ENCODE results near the gene PHF21A.
"Not testable (repeated sequence)": the region's sequence is repeated elsewhere in the genome, so short reads cannot be mapped to it uniquely, and the experiment has no call there.

PHF21A gene

GRCh38 chr11:46120346-46121300 is 631 bp downstream of the PHF21A start:
- peak in 2 of 3 donors; percentile 8 to 15 for DNase-seq (ENCODE audit: low read depth in 3 of 3)

GRCh38 chr11:46119352-46120216 is 1.7 kb downstream of the PHF21A start:
- peak; percentile 8 to 24 (median 22) for DNase-seq (ENCODE audit: low read depth in 3 of 3)

- no peak for DNase-seq (ENCODE audit: low read depth in 3 of 3)
Observed at GRCh38 chr11:46118702-46119351, 2.4 kb downstream of the PHF21A start.

- DNase-seq (ENCODE audit: low read depth in 3 of 3), result no peak
Observed at GRCh38 chr11:46117842-46118241, 3.4 kb downstream of the PHF21A start.

GRCh38 chr11:46116712-46117037 is 4.6 kb downstream of the PHF21A start:
- not testable (repeated sequence) for DNase-seq (ENCODE audit: low read depth in 3 of 3)

GRCh38 chr11:46116007-46116711 is 5.1 kb downstream of the PHF21A start:
- no peak for DNase-seq (ENCODE audit: low read depth in 3 of 3)

GRCh38 chr11:46114961-46115360 is 6.3 kb downstream of the PHF21A start:
- no peak for DNase-seq (ENCODE audit: low read depth in 3 of 3)

GRCh38 chr11:46114378-46114777 is 6.9 kb downstream of the PHF21A start:
- DNase-seq (ENCODE audit: low read depth in 3 of 3), result no peak

GRCh38 chr11:46112961-46113607 is 8.2 kb downstream of the PHF21A start:
- DNase-seq (ENCODE audit: low read depth in 3 of 3), result no peak

GRCh38 chr11:46108751-46109150 is 12.5 kb downstream of the PHF21A start:
- no peak for DNase-seq (ENCODE audit: low read depth in 3 of 3)

- no peak for DNase-seq (ENCODE audit: low read depth in 3 of 3)
Observed at GRCh38 chr11:46107780-46108179, 13.5 kb downstream of the PHF21A start.

- no peak for DNase-seq (ENCODE audit: low read depth in 3 of 3)
Observed at GRCh38 chr11:46107408-46107718, 13.9 kb downstream of the PHF21A start.

- DNase-seq (ENCODE audit: low read depth in 3 of 3), result no peak
Observed at GRCh38 chr11:46106530-46107407, 14.5 kb downstream of the PHF21A start.

GRCh38 chr11:46105926-46106325 is 15.3 kb downstream of the PHF21A start:
- no peak for DNase-seq (ENCODE audit: low read depth in 3 of 3)

GRCh38 chr11:46105134-46105628 is 16.1 kb downstream of the PHF21A start:
- DNase-seq (ENCODE audit: low read depth in 3 of 3), result no peak

GRCh38 chr11:46102843-46103242 is 18.4 kb downstream of the PHF21A start:
- no peak for DNase-seq (ENCODE audit: low read depth in 3 of 3)

- DNase-seq (ENCODE audit: low read depth in 3 of 3), result no peak
Observed at GRCh38 chr11:46100670-46101069, 20.6 kb downstream of the PHF21A start.

- no peak for DNase-seq (ENCODE audit: low read depth in 3 of 3)
Observed at GRCh38 chr11:46099963-46100316, 21.3 kb downstream of the PHF21A start.

- DNase-seq (ENCODE audit: low read depth in 3 of 3), result no peak
Observed at GRCh38 chr11:46090375-46090774, 30.9 kb downstream of the PHF21A start.

- DNase-seq (ENCODE audit: low read depth in 3 of 3), result no peak
Observed at GRCh38 chr11:46079662-46080061, 41.6 kb downstream of the PHF21A start.

Measured in stimulated activated CD4-positive, alpha-beta T cell treated with anti-CD3 and anti-CD28 coated beads, TNF-alpha, amount 100 ng/mL, for 48 hours (primary cell).